ENCODE results near the gene BSG.

DNA sequence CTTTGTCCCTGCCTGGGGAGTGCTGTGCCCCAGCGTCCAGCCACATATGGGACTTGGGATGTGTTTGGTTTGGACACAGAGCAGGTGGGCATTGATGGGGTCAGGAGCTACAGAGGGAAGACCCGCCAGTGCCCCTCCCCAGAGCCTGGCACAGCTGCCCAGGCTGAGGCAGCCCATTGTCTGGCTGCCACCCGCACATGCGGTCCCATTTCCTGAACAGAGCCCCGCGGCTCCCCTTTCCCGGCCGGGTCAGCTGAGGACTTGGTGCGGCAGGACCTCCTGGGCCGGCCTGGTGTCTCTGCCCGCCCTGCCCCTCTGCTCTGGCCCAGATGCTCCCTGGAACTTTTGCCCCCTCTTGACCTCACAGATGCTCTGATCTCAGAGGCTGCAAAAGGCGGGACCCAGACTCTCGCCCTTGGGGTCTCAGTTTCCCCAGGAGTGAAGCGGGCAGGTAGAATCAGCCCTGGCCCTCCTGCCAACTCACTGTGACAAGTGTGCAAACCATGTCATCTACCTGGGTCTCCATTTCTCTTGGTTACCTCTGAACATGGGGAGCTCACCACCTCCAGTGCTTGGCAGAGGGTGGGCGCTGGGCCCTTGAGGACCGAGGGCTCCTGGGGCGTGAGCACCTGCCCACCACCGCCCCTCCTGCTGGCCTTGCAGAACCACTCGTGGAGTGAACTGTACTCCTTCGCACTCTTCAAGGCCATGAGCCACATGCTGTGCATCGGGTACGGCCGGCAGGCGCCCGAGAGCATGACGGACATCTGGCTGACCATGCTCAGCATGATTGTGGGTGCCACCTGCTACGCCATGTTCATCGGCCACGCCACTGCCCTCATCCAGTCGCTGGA, 35.1 kb downstream of the BSG start:
- TF ChIP-seq, protein P1, sequence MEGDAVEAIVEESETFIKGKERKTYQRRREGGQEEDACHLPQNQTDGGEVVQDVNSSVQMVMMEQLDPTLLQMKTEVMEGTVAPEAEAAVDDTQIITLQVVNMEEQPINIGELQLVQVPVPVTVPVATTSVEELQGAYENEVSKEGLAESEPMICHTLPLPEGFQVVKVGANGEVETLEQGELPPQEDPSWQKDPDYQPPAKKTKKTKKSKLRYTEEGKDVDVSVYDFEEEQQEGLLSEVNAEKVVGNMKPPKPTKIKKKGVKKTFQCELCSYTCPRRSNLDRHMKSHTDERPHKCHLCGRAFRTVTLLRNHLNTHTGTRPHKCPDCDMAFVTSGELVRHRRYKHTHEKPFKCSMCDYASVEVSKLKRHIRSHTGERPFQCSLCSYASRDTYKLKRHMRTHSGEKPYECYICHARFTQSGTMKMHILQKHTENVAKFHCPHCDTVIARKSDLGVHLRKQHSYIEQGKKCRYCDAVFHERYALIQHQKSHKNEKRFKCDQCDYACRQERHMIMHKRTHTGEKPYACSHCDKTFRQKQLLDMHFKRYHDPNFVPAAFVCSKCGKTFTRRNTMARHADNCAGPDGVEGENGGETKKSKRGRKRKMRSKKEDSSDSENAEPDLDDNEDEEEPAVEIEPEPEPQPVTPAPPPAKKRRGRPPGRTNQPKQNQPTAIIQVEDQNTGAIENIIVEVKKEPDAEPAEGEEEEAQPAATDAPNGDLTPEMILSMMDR (IDR thresholded peaks at IDR 0.05; ENCODE audit: low read depth, low read length) = no peak
- TF ChIP-seq EZH2phosphoT487 (IDR thresholded peaks at IDR 0.05; ENCODE audit: low read depth) = no peak

All from OCI-LY3 (cell line).